CD4-positive, alpha-beta T cell treated with Interleukin-6 for 4 hours (primary cell): Measurements from ENCODE around the gene SMC3.
A peak's percentile ranks its signal among the peaks of the same experiment; 100 is the strongest.
"Not testable (repeated sequence)": the region's sequence is repeated elsewhere in the genome, so short reads cannot be mapped to it uniquely, and the experiment has no call there.

Source experiments
- DNase-seq: peaks from one replicate; pipeline ENCODE4 v3.0.0-alpha.2; 2020; ENCODE audit warnings: mixed read lengths

The SMC3 gene

GRCh38 chr10:110628161-110628560 lies 60.7 kb downstream of the SMC3 start:
- DNase-seq: no peak

- DNase-seq: no peak
Observed at GRCh38 chr10:110629680-110630191, 62.2 kb downstream of the SMC3 start.

- DNase-seq: no peak
Observed at GRCh38 chr10:110631934-110632333, 64.4 kb downstream of the SMC3 start.

GRCh38 chr10:110632591-110633215 lies 65.2 kb downstream of the SMC3 start:
- no peak for DNase-seq

- DNase-seq: no peak
Observed at GRCh38 chr10:110634527-110635209, 67.2 kb downstream of the SMC3 start.

GRCh38 chr10:110636572-110636931 lies 69.1 kb downstream of the SMC3 start:
- no peak for DNase-seq

- no peak for DNase-seq
Observed at GRCh38 chr10:110636932-110637557, 69.5 kb downstream of the SMC3 start.

- DNase-seq: no peak
Observed at GRCh38 chr10:110637558-110638053, 70.1 kb downstream of the SMC3 start.

- no peak for DNase-seq
Observed at GRCh38 chr10:110638319-110638718, 70.8 kb downstream of the SMC3 start.

GRCh38 chr10:110639046-110639445 lies 71.6 kb downstream of the SMC3 start:
- DNase-seq: not testable (repeated sequence)

GRCh38 chr10:110639858-110640257 lies 72.4 kb downstream of the SMC3 start:
- DNase-seq: not testable (repeated sequence)

GRCh38 chr10:110641256-110641655 lies 73.8 kb downstream of the SMC3 start:
- peak; percentile 42 for DNase-seq

GRCh38 chr10:110642204-110643034 lies 74.9 kb downstream of the SMC3 start:
- no peak for DNase-seq

GRCh38 chr10:110643035-110643652 lies 75.6 kb downstream of the SMC3 start:
- no peak for DNase-seq

- DNase-seq: peak; percentile 13
Observed at GRCh38 chr10:110643653-110644597, 76.4 kb downstream of the SMC3 start, which contains the start of gene RBM20. Gene RBM20, plus strand, starts transcription at chr10:110644336. Its CDS starts 119 bp downstream, at chr10:110644455.

- no peak for DNase-seq
Observed at GRCh38 chr10:110644598-110645462, 77.3 kb downstream of the SMC3 start.

- no peak for DNase-seq
Observed at GRCh38 chr10:110646417-110647135, 79.1 kb downstream of the SMC3 start.

GRCh38 chr10:110647136-110647430 lies 79.6 kb downstream of the SMC3 start:
- DNase-seq: no peak

- no peak for DNase-seq
Observed at GRCh38 chr10:110648692-110649346, 81.3 kb downstream of the SMC3 start.
